SK-N-SH treated with all-trans-retinoic acid at 6 μM for 48 hours (cell line): Measurements from ENCODE around the gene PGR.

ENCODE experiments used
- CREB5 ChIP-seq: fragments of 250-450 bp; sonication (Bioruptor Pico); IDR thresholded peaks from 2 replicates; pipeline ENCODE4 v1.5.1; 2020; ENCODE audit warnings: low read depth, mild to moderate bottlenecking, moderate library complexity
- GLIS3 ChIP-seq: fragments of 250-450 bp; sonication (Bioruptor Pico); IDR thresholded peaks from 2 replicates; pipeline ENCODE4 v1.5.0; 2020; ENCODE audit warnings: mild to moderate bottlenecking, moderate library complexity
- OSR1 ChIP-seq: fragments of 250-450 bp; sonication (Bioruptor Pico); IDR thresholded peaks from 2 replicates; pipeline ENCODE4 v1.8.0; 2022; ENCODE audit warnings: moderate library complexity, mild to moderate bottlenecking, inconsistent platforms
- PATZ1 ChIP-seq: fragments of 250-450 bp; sonication (Bioruptor Pico); IDR thresholded peaks from 2 replicates; pipeline ENCODE4 v1.8.0; 2020; ENCODE audit warnings: mild to moderate bottlenecking, moderate library complexity, borderline replicate concordance
- RARB ChIP-seq: fragments of 250-450 bp; sonication (Bioruptor Pico); IDR thresholded peaks from 2 replicates; pipeline ENCODE4 v1.8.0; 2021; ENCODE audit warnings: mild to moderate bottlenecking, moderate library complexity
- TCF4 ChIP-seq: fragments of 250-450 bp; sonication (Bioruptor Pico); IDR thresholded peaks from 2 replicates; pipeline ENCODE4 v1.8.0; 2021; ENCODE audit warnings: mild to moderate bottlenecking, moderate library complexity, borderline replicate concordance
- ZFP3 ChIP-seq: fragments of 250-450 bp; sonication (Bioruptor Pico); IDR thresholded peaks from 2 replicates; pipeline ENCODE4 v1.5.0; 2020; ENCODE audit warnings: mild to moderate bottlenecking, moderate library complexity
- ZNF70 ChIP-seq: fragments of 450-650 bp; formaldehyde crosslinking; IDR thresholded peaks from 2 replicates; pipeline ENCODE4 v1.5.0; 2020; ENCODE audit warnings: mild to moderate bottlenecking, moderate library complexity

GRCh38 chr11:100999756-101000155 is 129.9 kb downstream of the PGR start:
- TF ChIP-seq RARB (no peak), GLIS3 (CRISPR knock-in tag) (no peak), OSR1 (CRISPR knock-in tag) (no peak), ZNF70 (no peak), ZFP3 (CRISPR knock-in tag) (no peak), PATZ1 (CRISPR knock-in tag) (no peak), TCF4 (no peak), CREB5 (CRISPR knock-in tag) (no peak)
